Activated naive CD8-positive, alpha-beta T cell (primary cell): ENCODE measurements around the gene ZNF155.

ENCODE experiments used
- H3K27ac Mint-ChIP-seq: one replicate; pipeline ENCODE4 v1.8.0; 2021; ENCODE audit warnings: mixed read lengths
- H3K27me3 Mint-ChIP-seq: one replicate; pipeline ENCODE4 v1.8.0; 2021; ENCODE audit warnings: mixed read lengths
- H3K36me3 Mint-ChIP-seq: one replicate; pipeline ENCODE4 v1.8.0; 2021; ENCODE audit warnings: mixed read lengths
- H3K4me1 Mint-ChIP-seq: one replicate; pipeline ENCODE4 v1.8.0; 2021; ENCODE audit warnings: low read depth, mixed read lengths
- H3K4me3 Mint-ChIP-seq: one replicate; pipeline ENCODE4 v1.8.0; 2021; ENCODE audit warnings: mild to moderate bottlenecking, mixed read lengths
- H3K9me3 Mint-ChIP-seq: one replicate; pipeline ENCODE4 v1.8.0; 2021; ENCODE audit warnings: low read depth, mixed read lengths

Gene ZNF155

DNA sequence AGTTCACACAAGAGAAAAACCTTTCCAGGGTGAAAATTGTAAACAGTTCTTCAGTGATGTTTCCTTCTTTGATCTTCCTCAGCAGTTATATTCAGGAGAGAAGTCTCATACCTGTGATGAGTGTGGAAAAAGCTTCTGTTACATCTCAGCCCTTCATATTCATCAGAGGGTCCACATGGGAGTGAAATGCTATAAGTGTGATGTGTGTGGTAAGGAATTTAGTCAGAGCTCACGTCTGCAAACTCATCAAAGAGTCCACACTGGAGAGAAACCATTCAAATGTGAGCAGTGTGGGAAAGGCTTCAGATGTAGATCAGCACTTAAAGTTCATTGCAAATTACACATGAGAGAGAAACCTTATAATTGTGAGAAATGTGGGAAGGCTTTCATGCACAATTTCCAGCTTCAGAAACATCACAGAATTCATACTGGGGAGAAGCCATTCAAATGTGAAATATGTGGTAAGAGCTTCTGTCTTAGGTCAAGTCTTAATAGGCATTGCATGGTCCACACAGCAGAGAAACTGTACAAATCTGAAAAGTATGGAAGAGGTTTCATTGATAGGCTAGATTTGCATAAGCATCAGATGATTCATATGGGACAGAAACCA is 48.1 kb downstream of the ZNF155 start:
- Mint-ChIP-seq H3K27me3 (no peaks in the 10 kb centered on the region), H3K9me3 (peaks cover 37% of the 10 kb centered on the region), H3K36me3 (peaks cover 62% of the 10 kb centered on the region), H3K4me1 (peaks cover 2% of the 10 kb centered on the region), H3K27ac (no peak overlapping the region), H3K4me3 (no peak overlapping the region)

DNA sequence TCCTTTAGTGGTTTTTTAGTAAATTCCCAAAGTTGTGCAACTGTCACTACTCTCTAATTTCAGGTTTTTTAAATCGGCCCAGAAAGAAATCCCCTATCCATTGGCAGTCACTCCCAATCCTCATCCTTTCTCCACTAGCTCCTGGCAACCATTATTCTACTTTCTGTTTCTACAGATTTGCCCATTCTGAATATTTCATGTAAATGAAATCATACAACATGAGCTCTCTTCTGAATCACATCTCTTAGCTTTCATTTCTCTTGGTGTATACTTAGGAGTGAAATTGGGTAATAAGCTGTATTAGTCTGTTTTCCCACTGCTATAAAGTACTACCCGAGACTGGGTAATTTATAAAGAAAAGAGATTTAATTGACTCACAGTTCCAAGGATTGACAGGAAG is 58.2 kb downstream of the ZNF155 start:
- Mint-ChIP-seq H3K27ac (no peak overlapping the region), H3K36me3 (peaks cover 34% of the 10 kb centered on the region), H3K4me1 (no peaks in the 10 kb centered on the region), H3K4me3 (no peak overlapping the region), H3K27me3 (peaks cover 20% of the 10 kb centered on the region), H3K9me3 (peaks cover 45% of the 10 kb centered on the region)
